ENCODE data around the gene TFF3.

DNA sequence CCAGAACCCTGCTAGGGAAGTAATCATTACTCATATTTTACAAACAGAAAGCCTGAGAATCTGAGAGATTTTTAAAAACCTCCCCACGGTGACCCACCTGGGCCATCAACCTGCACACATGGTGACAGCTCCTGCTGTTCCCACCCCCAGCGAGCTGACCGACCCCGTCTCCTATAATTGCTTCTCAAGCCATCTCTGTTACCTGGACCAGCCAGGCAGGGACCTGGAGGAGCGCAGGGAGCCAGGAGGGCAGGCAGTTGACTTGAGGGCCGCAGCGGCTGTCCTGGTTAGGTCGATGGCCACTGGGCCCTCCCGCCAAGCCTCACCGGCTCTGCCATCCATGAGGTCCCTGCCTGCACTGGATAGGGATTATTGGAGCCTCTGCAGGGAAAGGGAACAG lies 27.9 kb upstream of the TFF3 start:
- TF ChIP-seq, protein P1, sequence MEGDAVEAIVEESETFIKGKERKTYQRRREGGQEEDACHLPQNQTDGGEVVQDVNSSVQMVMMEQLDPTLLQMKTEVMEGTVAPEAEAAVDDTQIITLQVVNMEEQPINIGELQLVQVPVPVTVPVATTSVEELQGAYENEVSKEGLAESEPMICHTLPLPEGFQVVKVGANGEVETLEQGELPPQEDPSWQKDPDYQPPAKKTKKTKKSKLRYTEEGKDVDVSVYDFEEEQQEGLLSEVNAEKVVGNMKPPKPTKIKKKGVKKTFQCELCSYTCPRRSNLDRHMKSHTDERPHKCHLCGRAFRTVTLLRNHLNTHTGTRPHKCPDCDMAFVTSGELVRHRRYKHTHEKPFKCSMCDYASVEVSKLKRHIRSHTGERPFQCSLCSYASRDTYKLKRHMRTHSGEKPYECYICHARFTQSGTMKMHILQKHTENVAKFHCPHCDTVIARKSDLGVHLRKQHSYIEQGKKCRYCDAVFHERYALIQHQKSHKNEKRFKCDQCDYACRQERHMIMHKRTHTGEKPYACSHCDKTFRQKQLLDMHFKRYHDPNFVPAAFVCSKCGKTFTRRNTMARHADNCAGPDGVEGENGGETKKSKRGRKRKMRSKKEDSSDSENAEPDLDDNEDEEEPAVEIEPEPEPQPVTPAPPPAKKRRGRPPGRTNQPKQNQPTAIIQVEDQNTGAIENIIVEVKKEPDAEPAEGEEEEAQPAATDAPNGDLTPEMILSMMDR (IDR thresholded peaks at IDR 0.05), result no peak
- TF ChIP-seq EZH2 (IDR thresholded peaks at IDR 0.05) (no peak), EZH2phosphoT487 (IDR thresholded peaks at IDR 0.05) (no peak)
